GM21423 (cell line): ENCODE results near the gene GRM1.
"Not testable (repeated sequence)": the region's sequence is repeated elsewhere in the genome, so short reads cannot be mapped to it uniquely, and the experiment has no call there.

Experiments used
- ATAC-seq: cut with Tn5 transposase; IDR thresholded peaks from one replicate; pipeline ENCODE4 v1.9.1; 2021; ENCODE audit warnings: mild to moderate bottlenecking, moderate library complexity; ENCODE audit not compliant: unreplicated experiment

GRM1 gene

GRCh38 chr6:146267447-146267846 is 238.6 kb downstream of the GRM1 start:
- no peak for ATAC-seq

GRCh38 chr6:146267946-146268345 is 239.1 kb downstream of the GRM1 start:
- ATAC-seq = no peak

- ATAC-seq = no peak
These were observed 240.6 kb downstream of the GRM1 start for GRCh38 chr6:146269482-146269881.

- ATAC-seq = not testable (repeated sequence)
These were observed 242.3 kb downstream of the GRM1 start for GRCh38 chr6:146271163-146271562.

- ATAC-seq = no peak
These were observed 244.6 kb downstream of the GRM1 start for GRCh38 chr6:146273490-146273889.

- ATAC-seq = no peak
These were observed 248.3 kb downstream of the GRM1 start for GRCh38 chr6:146277142-146277541.

GRCh38 chr6:146281651-146282362 is 252.9 kb downstream of the GRM1 start:
- no peak for ATAC-seq

- ATAC-seq = no peak
These were observed 254.0 kb downstream of the GRM1 start for GRCh38 chr6:146282837-146283236.

- ATAC-seq = no peak
These were observed 255.4 kb downstream of the GRM1 start for GRCh38 chr6:146284311-146284710.

GRCh38 chr6:146286961-146287360 is 258.1 kb downstream of the GRM1 start:
- ATAC-seq = no peak

- ATAC-seq = no peak
These were observed 259.0 kb downstream of the GRM1 start for GRCh38 chr6:146287691-146288369.

GRCh38 chr6:146289816-146290588 is 261.1 kb downstream of the GRM1 start:
- no peak for ATAC-seq

GRCh38 chr6:146290589-146290901 is 261.7 kb downstream of the GRM1 start:
- ATAC-seq = no peak

- no peak for ATAC-seq
These were observed 263.6 kb downstream of the GRM1 start for GRCh38 chr6:146292506-146292905.

GRCh38 chr6:146295695-146296094 is 266.8 kb downstream of the GRM1 start:
- no peak for ATAC-seq

- ATAC-seq = no peak
These were observed 269.0 kb downstream of the GRM1 start for GRCh38 chr6:146297815-146298214.

GRCh38 chr6:146300521-146300920 is 271.7 kb downstream of the GRM1 start:
- ATAC-seq = no peak

GRCh38 chr6:146301764-146302163 is 272.9 kb downstream of the GRM1 start:
- no peak for ATAC-seq

GRCh38 chr6:146302994-146303393 is 274.1 kb downstream of the GRM1 start:
- no peak for ATAC-seq

- ATAC-seq = no peak
These were observed 275.3 kb downstream of the GRM1 start for GRCh38 chr6:146304181-146304580.

GRCh38 chr6:146305092-146305491 is 276.2 kb downstream of the GRM1 start:
- ATAC-seq = no peak

- ATAC-seq = no peak
These were observed 277.1 kb downstream of the GRM1 start for GRCh38 chr6:146305951-146306350.
